Activated naive CD8-positive, alpha-beta T cell treated with anti-CD3 and anti-CD28 coated beads, Interleukin-2, amount 50 U/mL, for 24 hours (primary cell): ENCODE measurements around the gene TTC39C.
"Not testable (repeated sequence)": the region's sequence is repeated elsewhere in the genome, so short reads cannot be mapped to it uniquely, and the experiment has no call there.

Experiments used
- ATAC-seq: fragments of 150-1000 bp; cut with Tn5 transposase; one replicate; pipeline ENCODE4 v1.10.0; 2021
- DNase-seq: peaks from one replicate; pipeline ENCODE4 v3.0.0; 2021
- H3K27ac Mint-ChIP-seq: one replicate; pipeline ENCODE4 v1.8.0; 2021; ENCODE audit warnings: mild to moderate bottlenecking, mixed read lengths
- H3K27me3 Mint-ChIP-seq: one replicate; pipeline ENCODE4 v1.8.0; 2021; ENCODE audit warnings: mixed read lengths
- H3K36me3 Mint-ChIP-seq: one replicate; pipeline ENCODE4 v1.8.0; 2021; ENCODE audit warnings: low read depth, mixed read lengths
- H3K4me1 Mint-ChIP-seq: one replicate; pipeline ENCODE4 v1.8.0; 2021; ENCODE audit warnings: mixed read lengths
- H3K4me3 Mint-ChIP-seq: one replicate; pipeline ENCODE4 v1.8.0; 2021; ENCODE audit warnings: mild to moderate bottlenecking, moderate library complexity, mixed read lengths
- H3K9me3 Mint-ChIP-seq: one replicate; pipeline ENCODE4 v1.8.0; 2021; ENCODE audit warnings: mixed read lengths

Gene TTC39C

DNA sequence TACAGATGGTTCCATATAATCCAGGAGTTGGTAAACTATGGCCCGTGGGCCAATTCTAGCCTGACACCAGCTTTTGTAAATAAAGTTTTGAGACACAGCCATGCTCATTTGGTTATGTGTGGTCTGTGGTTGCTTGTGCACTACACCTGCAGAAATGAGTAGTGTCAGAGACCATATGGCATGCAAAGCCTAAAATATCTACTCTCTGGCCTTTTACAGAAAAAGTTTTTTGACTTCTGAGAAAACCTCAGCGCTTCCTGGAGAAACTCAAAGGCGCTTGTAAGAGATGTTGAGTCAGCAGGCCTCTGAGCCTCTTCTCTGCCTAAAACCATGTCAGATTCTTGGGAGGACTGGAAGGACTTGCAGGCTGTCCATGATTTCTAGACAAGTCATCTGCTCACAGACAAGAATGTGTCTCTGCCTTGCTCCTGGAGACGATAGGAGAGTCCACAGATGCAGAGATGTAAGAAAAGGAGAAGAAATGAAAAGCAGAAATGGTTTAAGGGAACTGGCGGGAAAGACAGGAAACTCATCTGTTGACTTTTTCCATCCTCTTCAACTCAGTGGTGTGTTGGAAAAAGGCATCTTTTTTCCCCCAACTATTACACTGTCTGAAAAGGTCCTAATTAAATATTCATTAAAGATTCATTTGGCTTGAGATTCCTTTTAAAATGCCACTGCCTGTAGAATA, 5.2 kb downstream of the TTC39C start:
- Mint-ChIP-seq H3K9me3 (no peaks in the 10 kb centered on the region), H3K4me3 (peak overlapping the region; percentile 65), H3K36me3 (peaks cover 15% of the 10 kb centered on the region), H3K27me3 (no peaks in the 10 kb centered on the region), H3K27ac (peak overlapping the region; percentile 91), H3K4me1 (peaks cover 90% of the 10 kb centered on the region)
- ATAC-seq = peak; percentile 80
- DNase-seq = peak; percentile 50

DNA sequence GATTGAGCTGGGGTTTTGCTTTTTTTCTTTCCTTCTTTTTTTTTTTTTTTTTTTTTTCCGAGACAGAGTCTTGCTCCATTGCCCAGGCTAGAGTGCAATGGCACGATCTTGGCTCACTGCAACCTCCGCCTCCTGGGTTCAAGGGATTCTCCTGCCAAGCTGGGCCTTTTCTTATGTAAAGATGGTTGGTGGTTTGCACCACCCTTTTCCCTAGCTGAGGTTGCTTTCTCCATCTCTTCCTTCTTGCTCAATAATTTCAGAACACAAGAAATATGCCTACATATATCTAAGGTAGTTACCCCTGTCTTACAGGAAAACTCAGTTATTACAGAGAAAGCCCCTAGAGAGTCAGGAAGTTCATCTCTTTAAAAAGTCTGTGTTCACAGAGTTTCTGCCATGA, 7.0 kb downstream of the TTC39C start:
- Mint-ChIP-seq H3K36me3 (peaks cover 20% of the 10 kb centered on the region), H3K27me3 (no peaks in the 10 kb centered on the region), H3K27ac (peak overlapping the region; percentile 91), H3K4me1 (peaks cover 92% of the 10 kb centered on the region), H3K9me3 (no peaks in the 10 kb centered on the region), H3K4me3 (peak overlapping the region; percentile 65)
- ATAC-seq (no peak), DNase-seq (no peak)

DNA sequence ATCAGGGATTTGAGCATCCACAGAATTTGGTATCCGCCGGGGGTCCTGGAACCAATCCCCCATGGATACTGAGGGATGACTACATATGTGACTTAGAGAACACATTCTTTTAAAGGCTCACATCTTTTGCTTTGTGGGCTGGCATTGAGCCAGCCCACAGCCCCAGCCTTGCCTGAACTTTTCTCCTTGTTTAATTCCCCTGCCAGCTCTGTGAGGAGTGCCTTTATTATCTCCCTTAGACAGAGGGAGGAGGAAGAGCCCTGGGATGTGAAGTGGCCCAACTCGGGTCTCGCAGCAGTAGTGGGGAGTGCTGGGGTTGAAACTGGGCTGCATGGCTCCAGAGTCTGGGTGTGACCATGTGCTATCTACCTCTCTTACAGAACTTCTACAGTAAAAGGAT, 7.6 kb downstream of the TTC39C start:
- Mint-ChIP-seq H3K36me3 (peaks cover 18% of the 10 kb centered on the region), H3K4me1 (peaks cover 92% of the 10 kb centered on the region), H3K27me3 (no peaks in the 10 kb centered on the region), H3K9me3 (no peaks in the 10 kb centered on the region), H3K27ac (peak overlapping the region; percentile 91), H3K4me3 (no peak overlapping the region)
- no peak for ATAC-seq
- DNase-seq = no peak

DNA sequence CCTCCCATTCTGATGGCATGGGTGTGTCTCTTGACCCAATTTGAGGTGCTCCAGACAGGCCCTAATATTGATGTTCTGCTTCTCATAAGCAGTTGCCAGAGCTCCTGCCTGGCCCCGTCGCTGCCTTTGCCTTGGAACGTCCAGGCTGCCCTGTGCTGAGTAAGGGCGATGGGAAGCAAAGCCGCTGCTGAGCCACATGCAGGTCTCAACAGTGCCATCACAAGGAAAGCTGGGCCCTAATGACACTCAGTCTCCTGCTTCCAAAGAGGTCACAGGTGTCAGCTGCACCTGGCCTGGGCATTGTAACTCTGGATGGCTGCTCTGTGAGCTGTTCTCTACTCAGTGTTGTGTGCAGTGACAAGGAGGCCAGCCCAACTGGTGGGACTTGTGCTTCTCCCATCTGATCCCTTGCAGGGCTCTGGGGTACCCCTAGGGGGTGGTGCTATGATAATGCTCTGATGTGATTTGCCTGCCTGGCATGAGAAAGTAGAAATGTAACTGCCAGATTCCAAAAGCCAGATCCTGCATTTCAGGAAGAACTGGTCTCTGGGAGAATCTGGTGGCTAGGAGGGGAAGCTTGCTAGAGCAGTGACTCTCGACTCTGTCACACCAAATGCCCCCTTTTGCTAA, 8.7 kb downstream of the TTC39C start:
- H3K36me3 Mint-ChIP-seq = peaks cover 20% of the 10 kb centered on the region
- no peak overlapping the region for H3K4me3 Mint-ChIP-seq
- no peaks in the 10 kb centered on the region for H3K9me3 Mint-ChIP-seq
- H3K27ac Mint-ChIP-seq = no peak overlapping the region
- no peak for DNase-seq
- no peaks in the 10 kb centered on the region for H3K27me3 Mint-ChIP-seq
- peaks cover 90% of the 10 kb centered on the region for H3K4me1 Mint-ChIP-seq
- no peak for ATAC-seq

DNA sequence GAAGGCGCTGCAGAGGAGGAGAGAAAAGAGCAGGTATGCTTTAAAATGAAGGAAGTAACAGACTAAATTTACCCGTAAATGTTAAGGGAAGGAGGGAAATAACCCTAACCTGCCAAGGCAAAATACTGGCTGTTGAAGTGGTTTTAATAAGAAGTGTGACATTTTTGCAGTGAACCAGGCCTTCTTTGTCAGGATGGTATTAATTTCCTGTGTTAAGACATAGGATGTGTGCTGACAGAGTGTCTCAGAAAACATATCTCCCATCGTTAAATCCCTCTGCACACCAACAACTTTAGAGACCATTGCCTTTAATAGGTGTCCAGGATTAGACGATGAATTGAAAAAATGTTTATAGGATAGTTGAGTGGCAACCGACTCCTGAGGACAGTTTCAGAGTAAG, 9.9 kb downstream of the TTC39C start:
- DNase-seq (no peak), ATAC-seq (no peak)
- Mint-ChIP-seq H3K27ac (peak overlapping the region; percentile 64), H3K4me1 (peaks cover 86% of the 10 kb centered on the region), H3K27me3 (no peaks in the 10 kb centered on the region), H3K4me3 (no peak overlapping the region), H3K36me3 (peaks cover 20% of the 10 kb centered on the region), H3K9me3 (no peaks in the 10 kb centered on the region)

DNA sequence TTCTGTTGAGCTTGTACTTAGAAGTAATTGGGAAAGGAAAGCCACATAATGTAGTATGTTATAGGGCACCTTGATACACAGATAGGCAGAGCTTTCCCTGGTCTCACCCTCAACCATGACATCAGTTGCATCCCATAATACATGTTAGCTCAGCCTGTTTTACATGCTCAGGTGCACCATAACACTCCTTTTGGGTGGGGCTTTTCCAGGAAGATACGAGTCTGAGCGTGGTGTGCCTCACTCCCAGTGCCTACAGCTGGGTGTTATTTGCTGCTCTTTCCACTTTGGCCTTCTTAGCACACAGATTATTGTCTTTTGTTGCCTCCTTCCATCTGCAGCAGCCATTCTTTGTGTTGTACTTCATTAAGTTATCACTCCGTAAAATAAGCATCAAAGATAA, 11.9 kb downstream of the TTC39C start:
- Mint-ChIP-seq H3K4me1 (peaks cover 78% of the 10 kb centered on the region), H3K36me3 (peaks cover 23% of the 10 kb centered on the region), H3K27me3 (no peaks in the 10 kb centered on the region), H3K4me3 (no peak overlapping the region), H3K9me3 (no peaks in the 10 kb centered on the region), H3K27ac (peak overlapping the region; percentile 40)
- peak; percentile 40 for ATAC-seq
- DNase-seq = no peak

DNA sequence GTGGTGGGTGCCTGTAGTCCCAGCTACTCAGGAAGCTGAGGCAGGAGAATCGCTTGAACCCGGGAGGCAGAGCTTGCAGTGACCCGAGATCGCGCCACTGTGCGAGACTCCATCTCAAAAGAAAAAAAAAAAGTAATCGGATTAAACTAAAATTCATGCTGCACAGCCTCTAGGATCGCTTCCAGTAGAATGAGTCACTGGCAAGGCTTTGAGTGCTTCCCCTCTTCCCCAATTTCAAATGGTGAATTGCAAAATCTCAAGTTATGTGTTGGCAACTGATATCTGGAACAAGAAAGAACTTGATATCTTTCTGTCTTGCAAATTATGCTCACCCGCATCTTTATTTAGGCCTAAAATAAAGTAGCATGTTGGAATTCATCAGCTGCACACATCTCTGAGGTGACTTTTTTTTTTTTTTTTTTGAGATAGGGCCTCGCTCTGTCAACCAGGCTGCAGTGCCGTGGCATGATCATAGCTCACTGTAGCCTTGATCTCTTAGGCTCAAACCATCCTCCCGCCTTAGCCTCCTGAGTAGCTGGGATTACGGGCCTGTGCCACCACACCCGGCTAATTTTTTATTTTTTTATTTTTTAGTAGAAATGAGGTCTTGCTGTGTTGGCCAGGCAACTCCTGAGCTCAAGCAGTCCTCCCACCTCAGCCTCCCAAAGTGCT, 12.7 kb downstream of the TTC39C start:
- ATAC-seq (no peak), DNase-seq (no peak)
- Mint-ChIP-seq H3K4me3 (no peak overlapping the region), H3K27ac (no peak overlapping the region), H3K4me1 (peaks cover 78% of the 10 kb centered on the region), H3K9me3 (no peaks in the 10 kb centered on the region), H3K27me3 (no peaks in the 10 kb centered on the region), H3K36me3 (peaks cover 29% of the 10 kb centered on the region)

DNA sequence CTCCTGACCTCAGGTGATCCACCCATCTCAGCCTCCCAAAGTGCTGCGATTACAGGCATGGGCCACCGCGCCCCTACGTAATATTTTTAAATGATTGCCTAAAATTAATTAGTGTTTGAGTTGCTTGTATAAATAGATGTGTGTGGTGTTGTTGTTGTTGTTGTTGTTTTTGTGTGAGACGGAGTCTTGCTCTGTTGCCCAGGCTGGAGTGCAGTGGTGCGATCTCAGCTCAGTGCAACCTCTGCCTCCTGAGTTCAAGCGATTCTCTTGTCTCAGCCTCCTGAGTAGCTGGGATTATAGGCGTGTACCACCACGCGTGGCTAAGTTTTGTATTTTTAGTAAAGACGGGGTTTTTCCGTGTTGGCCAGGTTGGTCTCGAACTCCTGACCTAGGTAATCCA, 14.4 kb downstream of the TTC39C start:
- Mint-ChIP-seq H3K4me1 (peaks cover 74% of the 10 kb centered on the region), H3K36me3 (peaks cover 31% of the 10 kb centered on the region)
- not testable (repeated sequence) for H3K9me3 Mint-ChIP-seq, H3K27ac Mint-ChIP-seq, DNase-seq, H3K27me3 Mint-ChIP-seq, H3K4me3 Mint-ChIP-seq, ATAC-seq

DNA sequence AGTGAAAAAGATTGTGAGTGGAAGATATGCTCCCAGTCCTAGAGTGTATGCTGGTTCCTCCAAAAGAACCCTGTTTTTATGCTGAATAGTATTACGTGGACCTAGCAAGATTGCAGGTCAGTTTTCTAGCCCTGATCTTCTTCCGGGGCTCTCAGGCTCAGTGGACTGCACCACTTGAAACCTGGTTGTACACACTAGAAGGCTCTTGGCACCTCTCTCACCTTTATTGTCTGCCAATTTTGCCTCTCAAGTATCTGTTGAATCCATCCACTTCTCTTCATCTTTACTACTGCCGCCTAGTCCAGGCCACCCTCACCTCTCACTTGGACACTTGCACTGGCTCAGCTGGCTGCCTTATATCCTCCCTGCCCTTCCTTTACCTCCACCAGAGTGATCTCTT, 16.8 kb downstream of the TTC39C start:
- H3K36me3 Mint-ChIP-seq = peaks cover 27% of the 10 kb centered on the region
- no peak for ATAC-seq

DNA sequence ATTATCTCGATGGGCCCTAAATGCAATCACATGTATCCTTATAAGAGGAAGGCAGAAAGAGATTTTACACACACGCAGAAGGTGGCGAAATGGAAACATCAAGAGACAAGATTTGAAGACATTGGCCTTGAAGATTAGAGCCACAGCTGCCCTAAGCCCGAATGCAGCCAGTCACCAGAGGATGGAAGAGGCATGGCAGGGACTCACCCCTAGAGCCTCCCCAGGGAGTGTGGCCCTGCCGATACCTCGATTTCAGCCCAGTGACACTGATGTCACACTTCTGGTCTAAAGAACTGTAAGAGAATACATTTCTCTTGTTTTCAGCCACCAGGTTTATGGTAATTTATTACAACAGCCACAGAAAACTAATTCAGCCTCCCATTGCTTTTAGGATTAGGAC, 17.4 kb downstream of the TTC39C start:
- H3K9me3 Mint-ChIP-seq = no peaks in the 10 kb centered on the region
- DNase-seq = no peak
- H3K27me3 Mint-ChIP-seq = no peaks in the 10 kb centered on the region
- H3K4me1 Mint-ChIP-seq = peaks cover 70% of the 10 kb centered on the region
- H3K4me3 Mint-ChIP-seq = no peak overlapping the region
- no peak for ATAC-seq
- no peak overlapping the region for H3K27ac Mint-ChIP-seq
- H3K36me3 Mint-ChIP-seq = peaks cover 23% of the 10 kb centered on the region

More for the DNA sequence above, 16.8 kb downstream of the TTC39C start:
- Mint-ChIP-seq H3K4me1 (peaks cover 69% of the 10 kb centered on the region), H3K9me3 (no peaks in the 10 kb centered on the region), H3K27me3 (no peaks in the 10 kb centered on the region), H3K27ac (no peak overlapping the region), H3K4me3 (no peak overlapping the region)
- no peak for DNase-seq

DNA sequence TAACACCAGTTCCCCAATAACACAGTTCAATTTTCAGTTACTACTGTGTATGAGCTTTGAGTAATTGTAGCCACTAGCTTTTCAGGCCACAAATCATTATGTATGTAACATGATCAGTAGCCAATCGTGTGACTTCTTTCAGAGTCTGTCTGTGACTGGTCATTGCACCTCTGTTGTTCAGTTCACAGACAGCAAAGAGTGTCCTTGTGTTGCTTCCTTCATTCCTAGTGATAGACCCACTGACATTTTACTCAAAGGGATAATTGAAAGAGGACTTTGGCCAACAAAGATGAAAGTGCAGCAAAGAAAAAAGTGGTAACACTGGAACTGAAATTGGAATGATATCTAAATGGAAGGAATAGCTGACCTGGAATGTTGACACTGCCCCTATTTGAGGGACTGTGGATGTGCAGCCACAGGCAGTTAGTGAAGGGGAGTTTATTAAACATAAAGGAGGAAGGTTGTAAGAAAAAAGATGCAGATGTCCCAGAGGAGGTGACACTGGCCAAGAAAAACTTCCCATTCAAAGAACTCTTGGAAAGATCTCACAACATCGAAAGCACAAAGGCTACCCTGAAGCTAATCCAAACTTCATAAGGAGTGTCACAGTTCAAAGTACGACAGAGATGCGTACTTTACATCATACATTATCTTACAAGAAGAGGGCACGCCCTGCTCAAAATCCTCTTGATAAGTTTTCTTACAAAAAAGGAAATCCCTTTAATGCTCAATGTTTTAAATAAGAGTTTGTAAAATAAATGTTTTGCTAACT, 19.3 kb downstream of the TTC39C start:
- H3K27me3 Mint-ChIP-seq = no peaks in the 10 kb centered on the region
- no peak overlapping the region for H3K4me3 Mint-ChIP-seq
- ATAC-seq (no peak), DNase-seq (no peak)
- peak overlapping the region; percentile 68 for H3K27ac Mint-ChIP-seq
- no peaks in the 10 kb centered on the region for H3K9me3 Mint-ChIP-seq
- H3K36me3 Mint-ChIP-seq = peaks cover 26% of the 10 kb centered on the region
- H3K4me1 Mint-ChIP-seq = peaks cover 70% of the 10 kb centered on the region

DNA sequence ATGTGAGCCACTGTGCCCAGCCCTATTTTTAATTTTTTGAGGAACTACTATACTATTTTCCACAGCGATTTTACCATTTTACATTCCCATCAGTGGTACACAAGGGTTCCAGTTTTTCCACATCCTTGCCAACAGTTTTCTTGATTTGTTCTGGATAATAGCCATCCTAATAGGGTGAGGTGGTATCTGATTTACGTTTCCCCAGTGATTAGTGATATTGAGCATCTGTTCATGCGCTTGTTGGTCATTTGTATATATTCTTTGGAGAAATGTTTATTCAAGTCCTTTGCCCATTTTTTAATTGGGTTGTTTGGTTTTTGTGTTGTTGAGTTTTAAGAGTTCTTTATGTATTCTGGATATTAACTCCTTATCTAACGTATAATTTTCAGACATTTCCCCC, 20.8 kb downstream of the TTC39C start:
- no peak overlapping the region for H3K27ac Mint-ChIP-seq
- H3K9me3 Mint-ChIP-seq = no peaks in the 10 kb centered on the region
- H3K4me3 Mint-ChIP-seq = no peak overlapping the region
- H3K4me1 Mint-ChIP-seq = peaks cover 71% of the 10 kb centered on the region
- ATAC-seq (no peak), DNase-seq (no peak)
- peaks cover 25% of the 10 kb centered on the region for H3K36me3 Mint-ChIP-seq
- H3K27me3 Mint-ChIP-seq = no peaks in the 10 kb centered on the region

DNA sequence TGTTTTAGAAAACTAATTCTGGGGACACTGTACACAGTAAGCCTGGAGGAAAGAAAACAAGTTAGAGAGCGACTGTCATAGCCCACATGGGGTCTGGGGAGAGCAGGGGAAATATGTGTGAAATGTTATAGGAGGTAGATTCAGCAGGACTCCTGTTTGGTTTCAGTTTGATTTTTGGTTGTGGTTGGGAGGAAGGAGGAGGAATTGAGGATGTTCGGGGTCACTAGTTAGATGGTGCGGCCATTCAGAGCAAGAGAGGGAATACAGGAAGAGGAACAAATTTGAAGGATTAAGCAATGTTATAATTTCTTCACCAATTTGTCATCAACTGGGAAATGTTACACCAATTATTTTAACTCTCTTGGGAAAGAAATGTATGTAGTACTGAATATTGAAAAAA, 25.1 kb downstream of the TTC39C start:
- H3K27me3 Mint-ChIP-seq = no peaks in the 10 kb centered on the region
- H3K36me3 Mint-ChIP-seq = peaks cover 11% of the 10 kb centered on the region
- H3K4me3 Mint-ChIP-seq = no peak overlapping the region
- H3K27ac Mint-ChIP-seq = peak overlapping the region; percentile 0
- ATAC-seq (no peak), DNase-seq (no peak)
- no peaks in the 10 kb centered on the region for H3K9me3 Mint-ChIP-seq
- H3K4me1 Mint-ChIP-seq = peaks cover 68% of the 10 kb centered on the region

DNA sequence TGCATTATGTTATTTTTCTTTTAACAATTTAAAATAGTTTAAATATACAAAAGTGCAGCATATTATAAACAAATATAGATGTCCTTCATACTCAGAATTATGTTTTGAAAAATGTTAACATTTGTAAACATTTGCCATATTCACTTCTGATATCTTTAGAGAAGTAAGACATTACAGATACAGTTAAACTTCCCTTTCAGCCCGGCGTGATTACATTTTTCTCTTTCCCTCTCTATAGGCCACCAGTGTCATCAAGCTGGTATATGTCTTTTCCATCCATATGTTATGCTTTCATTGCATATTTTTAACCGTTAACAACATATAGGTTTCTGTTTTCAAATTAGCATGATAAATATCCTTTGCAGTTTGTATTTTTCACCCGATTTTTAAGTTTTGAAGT, 27.1 kb downstream of the TTC39C start:
- no peak for ATAC-seq
- no peaks in the 10 kb centered on the region for H3K9me3 Mint-ChIP-seq
- no peak for DNase-seq
- peaks cover 57% of the 10 kb centered on the region for H3K4me1 Mint-ChIP-seq
- H3K27me3 Mint-ChIP-seq = no peaks in the 10 kb centered on the region
- no peak overlapping the region for H3K4me3 Mint-ChIP-seq
- H3K27ac Mint-ChIP-seq = no peak overlapping the region
- peaks cover 10% of the 10 kb centered on the region for H3K36me3 Mint-ChIP-seq
